ENCODE data around the gene ME1. TPM values are rescaled to one million over a fixed set of nuclear protein-coding genes. Genes with fewer than 3 reads are reported as not detected.

ME1 gene
- total RNA-seq, 1 experiment from 2014 or later = 7.8 TPM

DNA sequence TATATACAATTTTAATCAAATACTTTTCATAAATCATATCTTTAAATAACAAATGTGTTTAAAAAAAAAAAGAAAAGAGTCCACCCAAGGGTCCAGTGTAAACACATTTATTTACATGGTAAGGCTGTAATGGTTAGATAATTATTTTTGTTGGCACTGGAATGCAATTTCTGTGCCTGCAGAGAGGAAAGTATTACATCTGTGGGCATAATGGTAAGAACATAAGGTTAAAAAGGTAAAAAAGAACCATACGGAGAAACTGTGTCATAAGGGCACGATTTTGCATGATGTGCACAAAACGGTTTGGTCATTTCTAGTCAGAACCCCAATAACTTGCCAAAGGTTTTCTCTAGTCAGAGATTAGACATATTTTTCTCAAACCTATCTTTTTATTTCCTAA lies 183.4 kb downstream of the ME1 start:
- Histone ChIP-seq H3K79me2 (ENCODE audit: insufficient read depth, low read length) (no peaks in the 10 kb centered on the region), H3K56ac (ENCODE audit: insufficient read length, low read depth, low read length) (no peak overlapping the region), H4K5ac (ENCODE audit: insufficient read length, low read depth, low read length) (no peak overlapping the region), H2BK12ac (ENCODE audit: insufficient read length, low read depth, low read length) (no peak overlapping the region), H4K20me1 (ENCODE audit: control insufficient read depth, insufficient read depth, insufficient read length) (no peaks in the 10 kb centered on the region), H3K23ac (ENCODE audit: insufficient read length, low read depth, low read length) (no peak overlapping the region), H2BK120ac (ENCODE audit: low read depth, low read length, poor library complexity, severe bottlenecking) (no peak overlapping the region), H2BK20ac (ENCODE audit: low read depth, low read length, poor library complexity, severe bottlenecking) (no peak overlapping the region), H2BK5ac (ENCODE audit: insufficient read length, low read length) (no peak overlapping the region), H3T11ph (ENCODE audit: low read length) (no peak overlapping the region), H2AK5ac (ENCODE audit: insufficient read length, low read length) (no peak overlapping the region), H3K9me3 (ENCODE audit: control insufficient read depth, low read depth, low read length) (no peaks in the 10 kb centered on the region), H3K27ac (ENCODE audit: insufficient read length, low read depth, low read length) (no peak overlapping the region), H3K9ac (ENCODE audit: extremely low read depth, insufficient read length, low read length) (no peak overlapping the region), H3K27me3 (ENCODE audit: insufficient read depth, low read length) (no peaks in the 10 kb centered on the region), H3K79me1 (ENCODE audit: insufficient read depth, low read depth, low read length, poor library complexity, severe bottlenecking) (no peaks in the 10 kb centered on the region), H2AFZ (ENCODE audit: low read length) (no peak overlapping the region), H4K8ac (replicated peaks; ENCODE audit: insufficient read length, low read depth, low read length) (no peak overlapping the region), H3K4me2 (ENCODE audit: insufficient read depth, insufficient read length, low read length) (no peak overlapping the region), H2BK15ac (ENCODE audit: low read depth, low read length) (no peak overlapping the region), H4K91ac (ENCODE audit: insufficient read length, low read depth, low read length) (no peak overlapping the region), H3K18ac (ENCODE audit: insufficient read length, low read depth, low read length) (no peak overlapping the region), H3K4me1 (ENCODE audit: insufficient read depth, low read length) (no peaks in the 10 kb centered on the region), H3K4ac (ENCODE audit: low read depth, low read length) (no peak overlapping the region), H3K14ac (ENCODE audit: insufficient read depth, low read length) (no peak overlapping the region), H3K23me2 (ENCODE audit: insufficient read length, low read depth, low read length, poor library complexity, severe bottlenecking) (no peaks in the 10 kb centered on the region)
- Mint-ChIP-seq H3K36me3 (ENCODE audit: insufficient read depth in 1 of 3, low read depth in 3 of 3) (peaks cover 4 to 6% (median 5%) of the 10 kb centered on the region in 3 experiments; a peak in 4 of 7 replicates), H3K9me3 (no peaks in the 10 kb centered on the region), H3K4me3 (no peak overlapping the region), H3K27me3 (ENCODE audit: low read depth) (no peaks in the 10 kb centered on the region), H3K4me1 (peaks cover 3 to 5% of the 10 kb centered on the region in 2 experiments; a peak in 3 of 4 replicates), H3K27ac (no peak overlapping the region)
- no CpG with 5 or more reads among the region's 3 CpGs for WGBS (ENCODE audit: extremely low coverage, insufficient read length, low lambda C conversion rate)
- TF ChIP-seq, protein P1, sequence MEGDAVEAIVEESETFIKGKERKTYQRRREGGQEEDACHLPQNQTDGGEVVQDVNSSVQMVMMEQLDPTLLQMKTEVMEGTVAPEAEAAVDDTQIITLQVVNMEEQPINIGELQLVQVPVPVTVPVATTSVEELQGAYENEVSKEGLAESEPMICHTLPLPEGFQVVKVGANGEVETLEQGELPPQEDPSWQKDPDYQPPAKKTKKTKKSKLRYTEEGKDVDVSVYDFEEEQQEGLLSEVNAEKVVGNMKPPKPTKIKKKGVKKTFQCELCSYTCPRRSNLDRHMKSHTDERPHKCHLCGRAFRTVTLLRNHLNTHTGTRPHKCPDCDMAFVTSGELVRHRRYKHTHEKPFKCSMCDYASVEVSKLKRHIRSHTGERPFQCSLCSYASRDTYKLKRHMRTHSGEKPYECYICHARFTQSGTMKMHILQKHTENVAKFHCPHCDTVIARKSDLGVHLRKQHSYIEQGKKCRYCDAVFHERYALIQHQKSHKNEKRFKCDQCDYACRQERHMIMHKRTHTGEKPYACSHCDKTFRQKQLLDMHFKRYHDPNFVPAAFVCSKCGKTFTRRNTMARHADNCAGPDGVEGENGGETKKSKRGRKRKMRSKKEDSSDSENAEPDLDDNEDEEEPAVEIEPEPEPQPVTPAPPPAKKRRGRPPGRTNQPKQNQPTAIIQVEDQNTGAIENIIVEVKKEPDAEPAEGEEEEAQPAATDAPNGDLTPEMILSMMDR (conservative IDR thresholded peaks at IDR 0.05) = no peak
- no peak for DNase-seq
